ENCODE measurements around the gene OASL.

DNA sequence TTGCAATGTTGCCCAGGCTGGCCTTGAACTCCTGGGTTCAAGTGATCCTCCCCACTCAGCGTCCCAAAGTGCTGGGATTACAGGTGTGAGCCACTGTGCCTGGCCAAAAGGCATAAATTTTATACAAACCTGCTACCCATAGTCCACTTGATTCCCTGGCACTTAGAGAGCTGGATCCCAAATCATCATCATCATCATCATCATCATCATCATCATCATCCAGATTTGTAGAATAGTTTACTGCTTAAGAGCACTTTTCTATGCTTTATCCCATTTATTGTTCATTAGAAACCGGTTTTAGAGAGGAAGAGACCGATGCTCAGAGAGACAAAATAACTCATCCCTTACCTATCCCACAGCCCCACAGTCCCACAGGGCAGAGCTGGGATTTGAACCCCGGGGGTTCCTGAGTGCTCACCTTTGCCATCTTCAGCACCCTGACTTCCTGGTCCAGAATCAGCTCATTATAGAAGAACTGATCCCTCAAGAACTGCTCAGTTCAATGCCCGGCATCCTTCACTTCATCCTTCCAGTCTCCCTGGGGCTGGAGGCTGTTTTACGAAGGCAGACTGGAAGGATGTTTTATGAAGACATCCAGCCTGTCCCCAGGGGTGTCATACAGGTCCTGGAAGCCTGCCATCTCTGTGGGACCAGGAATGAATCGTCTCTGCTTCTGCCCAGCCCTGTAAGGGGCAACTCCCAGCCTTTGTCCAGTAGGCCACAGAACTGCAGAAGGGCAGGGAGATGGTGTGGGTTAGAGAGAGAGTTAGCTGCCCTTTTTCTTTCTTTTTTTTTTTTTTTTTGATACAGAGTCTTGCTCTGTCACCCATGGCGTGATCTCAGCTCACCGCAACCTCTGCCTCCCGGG is 20.2 kb upstream of the OASL start:
- TF ChIP-seq EZH2 (IDR thresholded peaks at IDR 0.05; ENCODE audit: borderline replicate concordance, low read length), result no peak
- TF ChIP-seq, protein P1, sequence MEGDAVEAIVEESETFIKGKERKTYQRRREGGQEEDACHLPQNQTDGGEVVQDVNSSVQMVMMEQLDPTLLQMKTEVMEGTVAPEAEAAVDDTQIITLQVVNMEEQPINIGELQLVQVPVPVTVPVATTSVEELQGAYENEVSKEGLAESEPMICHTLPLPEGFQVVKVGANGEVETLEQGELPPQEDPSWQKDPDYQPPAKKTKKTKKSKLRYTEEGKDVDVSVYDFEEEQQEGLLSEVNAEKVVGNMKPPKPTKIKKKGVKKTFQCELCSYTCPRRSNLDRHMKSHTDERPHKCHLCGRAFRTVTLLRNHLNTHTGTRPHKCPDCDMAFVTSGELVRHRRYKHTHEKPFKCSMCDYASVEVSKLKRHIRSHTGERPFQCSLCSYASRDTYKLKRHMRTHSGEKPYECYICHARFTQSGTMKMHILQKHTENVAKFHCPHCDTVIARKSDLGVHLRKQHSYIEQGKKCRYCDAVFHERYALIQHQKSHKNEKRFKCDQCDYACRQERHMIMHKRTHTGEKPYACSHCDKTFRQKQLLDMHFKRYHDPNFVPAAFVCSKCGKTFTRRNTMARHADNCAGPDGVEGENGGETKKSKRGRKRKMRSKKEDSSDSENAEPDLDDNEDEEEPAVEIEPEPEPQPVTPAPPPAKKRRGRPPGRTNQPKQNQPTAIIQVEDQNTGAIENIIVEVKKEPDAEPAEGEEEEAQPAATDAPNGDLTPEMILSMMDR (conservative IDR thresholded peaks at IDR 0.05 in 1 of 2, IDR thresholded peaks at IDR 0.05 in 1 of 2; ENCODE audit: extremely low read depth in 1 of 2, insufficient read depth in 1 of 2, low read depth in 1 of 2, low read length in 2 of 2), result no peak
